DMS53 (cell line): ENCODE data around the gene POP4.

Experiments used
- DNase-seq: peaks from one replicate; lab custom pipeline; 2025; lab: John Stamatoyannopoulos, UW

Gene POP4

GRCh38 chr19:29631450-29631849 is 25.4 kb downstream of the POP4 start:
- DNase-seq = no peak

GRCh38 chr19:29634002-29634401 is 27.9 kb downstream of the POP4 start:
- no peak for DNase-seq

- DNase-seq = no peak
Observed at GRCh38 chr19:29634423-29635130, 28.5 kb downstream of the POP4 start.

GRCh38 chr19:29635963-29636362 is 29.9 kb downstream of the POP4 start:
- DNase-seq = no peak

- no peak for DNase-seq
Observed at GRCh38 chr19:29636553-29637360, 30.7 kb downstream of the POP4 start.

- DNase-seq = no peak
Observed at GRCh38 chr19:29639086-29639485, 33.0 kb downstream of the POP4 start.

GRCh38 chr19:29640231-29640630 is 34.1 kb downstream of the POP4 start:
- DNase-seq = peak; percentile 70

GRCh38 chr19:29641597-29641996 is 35.5 kb downstream of the POP4 start:
- DNase-seq = no peak

GRCh38 chr19:29643361-29643935 is 37.4 kb downstream of the POP4 start:
- DNase-seq = no peak

GRCh38 chr19:29644210-29644609 is 38.1 kb downstream of the POP4 start:
- no peak for DNase-seq

- DNase-seq = no peak
Observed at GRCh38 chr19:29645491-29645867, 39.4 kb downstream of the POP4 start.

GRCh38 chr19:29645911-29646310 is 39.8 kb downstream of the POP4 start:
- no peak for DNase-seq

- DNase-seq = no peak
Observed at GRCh38 chr19:29650772-29651387, 44.8 kb downstream of the POP4 start.

GRCh38 chr19:29651622-29652394 is 45.7 kb downstream of the POP4 start:
- DNase-seq = no peak

- no peak for DNase-seq
Observed at GRCh38 chr19:29653398-29653797, 47.3 kb downstream of the POP4 start.

- no peak for DNase-seq
Observed at GRCh38 chr19:29655648-29656335, 49.7 kb downstream of the POP4 start.

- no peak for DNase-seq
Observed at GRCh38 chr19:29658221-29658991, 52.3 kb downstream of the POP4 start.

- no peak for DNase-seq
Observed at GRCh38 chr19:29660835-29661234, 54.8 kb downstream of the POP4 start.

GRCh38 chr19:29662278-29662603 is 56.2 kb downstream of the POP4 start:
- no peak for DNase-seq

- DNase-seq = no peak
Observed at GRCh38 chr19:29662604-29663404, 56.7 kb downstream of the POP4 start.
